WTC11 (cell line): ENCODE results near the gene ACRBP. TPM values are rescaled to one million over a fixed set of nuclear protein-coding genes. Genes with fewer than 3 reads are reported as not detected.

Experiments
- ATAC-seq: fragments of 200-7000 bp; cut with Tn5 transposase; 2 replicates; pipeline ENCODE4 v1.10.0; 2021; ENCODE audit warnings: mild to moderate bottlenecking, moderate library complexity
- CTCF ChIA-PET: fragments of 300-600 bp; sonication (Branson Sonifier 250); formaldehyde crosslinking; loops from one replicate; lab custom pipeline; 2021; ENCODE audit warnings: antibody characterized with exemption; lab: Charles Lee
- POLR2A ChIA-PET: fragments of 350-600 bp; sonication (Branson Sonifier 250); formaldehyde crosslinking; loops from one replicate; lab custom pipeline; 2021; ENCODE audit warnings: antibody characterized with exemption; lab: Charles Lee
- DNase-seq: peaks from one replicate; pipeline ENCODE4 v3.0.0; 2021; ENCODE audit warnings: low spot score
- H3K27ac Mint-ChIP-seq: 2 replicates; pipeline ENCODE4 v1.8.0; 2021; ENCODE audit warnings: mixed read lengths
- H3K27me3 Mint-ChIP-seq: 2 replicates; pipeline ENCODE4 v1.8.0; 2021; ENCODE audit warnings: low read depth, mild to moderate bottlenecking, moderate library complexity, mixed read lengths
- H3K36me3 Mint-ChIP-seq: 2 replicates; pipeline ENCODE4 v1.8.0; 2021; ENCODE audit warnings: mixed read lengths
- H3K4me1 Mint-ChIP-seq: 2 replicates; pipeline ENCODE4 v1.8.0; 2022; ENCODE audit warnings: mixed read lengths
- H3K4me3 Mint-ChIP-seq: 2 replicates; pipeline ENCODE4 v1.8.0; 2021; ENCODE audit warnings: mild to moderate bottlenecking, moderate library complexity, mixed read lengths
- H3K9me3 Mint-ChIP-seq: 2 replicates; pipeline ENCODE4 v1.8.0; 2021; ENCODE audit warnings: mixed read lengths
- ATF1 ChIP-seq: sonication (generic); formaldehyde crosslinking; IDR thresholded peaks from 2 replicates; pipeline ENCODE4 v1.8.1; 2023; ENCODE audit warnings: mild to moderate bottlenecking, moderate library complexity, missing genetic modification reagents
- CTCF ChIP-seq: fragments of 200-600 bp; IDR thresholded peaks from 2 replicates; pipeline ENCODE4 v1.8.0; 2022; ENCODE audit warnings: antibody characterized with exemption
- E2F1 ChIP-seq: sonication (generic); formaldehyde crosslinking; IDR thresholded peaks from 2 replicates; pipeline ENCODE4 v1.8.0; 2022; ENCODE audit warnings: mild to moderate bottlenecking, missing genetic modification reagents
- EMX1 ChIP-seq: fragments of 250-450 bp; sonication (Bioruptor Pico); IDR thresholded peaks from 2 replicates; pipeline ENCODE4 v1.8.0; 2021; ENCODE audit warnings: mild to moderate bottlenecking
- MAX ChIP-seq: sonication (generic); formaldehyde crosslinking; IDR thresholded peaks from 2 replicates; pipeline ENCODE4 v1.8.0; 2022; ENCODE audit warnings: mild to moderate bottlenecking, missing genetic modification reagents
- MYBL2 ChIP-seq: sonication (generic); formaldehyde crosslinking; IDR thresholded peaks from 2 replicates; pipeline ENCODE4 v1.8.1; 2023; ENCODE audit warnings: mild to moderate bottlenecking, moderate library complexity, missing genetic modification reagents
- NR1H2 ChIP-seq: sonication (generic); formaldehyde crosslinking; IDR thresholded peaks from 2 replicates; pipeline ENCODE4 v1.9.0; 2021; ENCODE audit warnings: mild to moderate bottlenecking, moderate library complexity, missing genetic modification reagents
- RORB ChIP-seq: fragments of 250-450 bp; sonication (Bioruptor Pico); IDR thresholded peaks from 2 replicates; pipeline ENCODE4 v1.9.0; 2021; ENCODE audit warnings: mild to moderate bottlenecking
- ZNF121 ChIP-seq: sonication (generic); formaldehyde crosslinking; IDR thresholded peaks from 2 replicates; pipeline ENCODE4 v1.8.0; 2023; ENCODE audit warnings: missing genetic modification reagents
- ZNF219 ChIP-seq: sonication (generic); formaldehyde crosslinking; IDR thresholded peaks from 2 replicates; pipeline ENCODE4 v1.8.0; 2023; ENCODE audit warnings: missing genetic modification reagents, mild to moderate bottlenecking, borderline replicate concordance
- ZNF232 ChIP-seq: sonication (generic); formaldehyde crosslinking; IDR thresholded peaks from 2 replicates; pipeline ENCODE4 v1.8.0; 2022; ENCODE audit warnings: mild to moderate bottlenecking, missing genetic modification reagents
- ZNF532 ChIP-seq: fragments of 250-450 bp; sonication (Bioruptor Pico); IDR thresholded peaks from 2 replicates; pipeline ENCODE4 v1.9.0; 2021; ENCODE audit warnings: mild to moderate bottlenecking, borderline replicate concordance
- ZNF671 ChIP-seq: fragments of 250-450 bp; sonication (Bioruptor Pico); IDR thresholded peaks from 2 replicates; pipeline ENCODE4 v1.8.0; 2021; ENCODE audit warnings: mild to moderate bottlenecking
- total RNA-seq: library from RNA; stranded (reverse); gene quantifications from 3 replicates; pipeline ENCODE4 v1.2.3, GENCODE V29; 2021
- TF ChIP-seq, protein P1 (sequence below): fragments of 250-450 bp; sonication (Bioruptor Pico); IDR thresholded peaks from 2 replicates; pipeline ENCODE4 v1.9.0; 2021; ENCODE audit warnings: mild to moderate bottlenecking
- TF ChIP-seq, protein P2 (sequence below): sonication (generic); formaldehyde crosslinking; conservative IDR thresholded peaks from 2 replicates; pipeline ENCODE4 v1.8.1; 2022; ENCODE audit warnings: mild to moderate bottlenecking, missing genetic modification reagents
- TF ChIP-seq, protein P3 (sequence below): sonication (generic); formaldehyde crosslinking; IDR thresholded peaks from 2 replicates; pipeline ENCODE4 v1.8.0; 2023; ENCODE audit warnings: mild to moderate bottlenecking, missing genetic modification reagents

ACRBP gene
- total RNA-seq, 1 experiment from 2014 or later: 2.1 TPM

DNA sequence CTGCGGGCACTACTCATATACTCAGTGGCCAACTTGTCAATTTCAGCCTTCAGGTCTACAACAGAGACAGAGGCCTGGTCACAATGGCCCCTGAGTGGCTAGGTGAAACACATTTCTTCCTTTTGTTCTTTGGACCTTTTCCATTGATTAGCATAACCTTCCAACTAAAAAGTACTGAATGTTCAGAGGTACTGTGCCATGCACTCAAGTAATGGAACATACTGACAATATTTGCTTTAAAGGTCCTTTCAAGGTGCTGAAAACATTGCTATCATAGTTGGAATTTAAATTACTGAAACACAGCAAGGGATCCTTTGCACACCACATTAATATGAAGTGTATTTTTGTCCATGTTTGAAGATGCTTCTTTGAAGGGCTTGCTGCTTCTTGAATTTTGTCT is 6.1 kb upstream of the ACRBP start (continued):
- no peak for TF ChIP-seq ZNF232
- TF ChIP-seq CTCF: no peak
- no peak for TF ChIP-seq ZNF532 (CRISPR knock-in tag)
- TF ChIP-seq MAX (CRISPR knock-in tag): no peak
- no peak for TF ChIP-seq E2F1 (CRISPR knock-in tag)
- TF ChIP-seq NR1H2: no peak

DNA sequence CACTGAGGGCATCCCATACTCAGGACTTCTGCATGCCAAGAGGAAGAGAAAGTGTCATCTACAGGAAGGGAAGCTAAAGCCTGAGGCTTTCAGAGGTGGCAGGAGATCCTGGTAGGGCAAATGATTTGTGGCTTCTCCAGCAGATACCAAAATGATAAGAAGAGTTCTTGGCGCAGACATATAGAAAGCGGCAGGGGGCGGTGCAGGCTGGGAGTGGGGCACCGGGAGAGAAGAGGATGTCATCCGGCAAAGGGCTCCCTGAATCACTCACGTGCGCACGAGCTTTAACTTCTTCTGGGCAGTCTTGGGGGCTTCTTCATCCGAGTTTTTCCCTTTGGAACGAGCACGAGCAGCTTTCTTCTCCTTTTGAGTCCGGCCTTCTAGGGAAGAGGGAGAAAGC is 5.2 kb upstream of the ACRBP start:
- no peak for DNase-seq
- H3K4me1 Mint-ChIP-seq: no peaks in the 10 kb centered on the region
- ATAC-seq: no peak
- H3K27ac Mint-ChIP-seq: no peak overlapping the region
- no peaks in the 10 kb centered on the region for H3K9me3 Mint-ChIP-seq
- CTCF ChIA-PET: interaction anchor here (0.6 to 1.0 kb wide), 5 partner anchors 12 to 195 kb away, joined by 3 to 4 read pairs (median 3); partner anchors contain the start of gene COPS7A
- TF ChIP-seq MYBL2 (CRISPR knock-in tag): no peak
- TF ChIP-seq ZNF121 (CRISPR knock-in tag): no peak
- POLR2A ChIA-PET: no interaction called here
- no peak overlapping the region for H3K4me3 Mint-ChIP-seq
- peaks cover 35% of the 10 kb centered on the region for H3K36me3 Mint-ChIP-seq
- H3K27me3 Mint-ChIP-seq: no peaks in the 10 kb centered on the region

GRCh38 chr12:6650832-6651231 is 3.6 kb upstream of the ACRBP start:
- no peak for TF ChIP-seq ATF1 (CRISPR knock-in tag)
- no peak for TF ChIP-seq EMX1 (CRISPR knock-in tag)
- no peak for TF ChIP-seq RORB (CRISPR knock-in tag)
- TF ChIP-seq ZNF219 (CRISPR knock-in tag): no peak
- TF ChIP-seq, protein P1, sequence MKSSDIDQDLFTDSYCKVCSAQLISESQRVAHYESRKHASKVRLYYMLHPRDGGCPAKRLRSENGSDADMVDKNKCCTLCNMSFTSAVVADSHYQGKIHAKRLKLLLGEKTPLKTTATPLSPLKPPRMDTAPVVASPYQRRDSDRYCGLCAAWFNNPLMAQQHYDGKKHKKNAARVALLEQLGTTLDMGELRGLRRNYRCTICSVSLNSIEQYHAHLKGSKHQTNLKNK (CRISPR knock-in tag): no peak
- TF ChIP-seq, protein P2, sequence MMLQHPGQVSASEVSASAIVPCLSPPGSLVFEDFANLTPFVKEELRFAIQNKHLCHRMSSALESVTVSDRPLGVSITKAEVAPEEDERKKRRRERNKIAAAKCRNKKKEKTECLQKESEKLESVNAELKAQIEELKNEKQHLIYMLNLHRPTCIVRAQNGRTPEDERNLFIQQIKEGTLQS: no peak
- TF ChIP-seq, protein P3, sequence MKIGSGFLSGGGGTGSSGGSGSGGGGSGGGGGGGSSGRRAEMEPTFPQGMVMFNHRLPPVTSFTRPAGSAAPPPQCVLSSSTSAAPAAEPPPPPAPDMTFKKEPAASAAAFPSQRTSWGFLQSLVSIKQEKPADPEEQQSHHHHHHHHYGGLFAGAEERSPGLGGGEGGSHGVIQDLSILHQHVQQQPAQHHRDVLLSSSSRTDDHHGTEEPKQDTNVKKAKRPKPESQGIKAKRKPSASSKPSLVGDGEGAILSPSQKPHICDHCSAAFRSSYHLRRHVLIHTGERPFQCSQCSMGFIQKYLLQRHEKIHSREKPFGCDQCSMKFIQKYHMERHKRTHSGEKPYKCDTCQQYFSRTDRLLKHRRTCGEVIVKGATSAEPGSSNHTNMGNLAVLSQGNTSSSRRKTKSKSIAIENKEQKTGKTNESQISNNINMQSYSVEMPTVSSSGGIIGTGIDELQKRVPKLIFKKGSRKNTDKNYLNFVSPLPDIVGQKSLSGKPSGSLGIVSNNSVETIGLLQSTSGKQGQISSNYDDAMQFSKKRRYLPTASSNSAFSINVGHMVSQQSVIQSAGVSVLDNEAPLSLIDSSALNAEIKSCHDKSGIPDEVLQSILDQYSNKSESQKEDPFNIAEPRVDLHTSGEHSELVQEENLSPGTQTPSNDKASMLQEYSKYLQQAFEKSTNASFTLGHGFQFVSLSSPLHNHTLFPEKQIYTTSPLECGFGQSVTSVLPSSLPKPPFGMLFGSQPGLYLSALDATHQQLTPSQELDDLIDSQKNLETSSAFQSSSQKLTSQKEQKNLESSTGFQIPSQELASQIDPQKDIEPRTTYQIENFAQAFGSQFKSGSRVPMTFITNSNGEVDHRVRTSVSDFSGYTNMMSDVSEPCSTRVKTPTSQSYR (CRISPR knock-in tag): no peak
- no peak for TF ChIP-seq ZNF671
- ATAC-seq (no peak), DNase-seq (no peak)
- POLR2A ChIA-PET: no interaction called here
- Mint-ChIP-seq H3K9me3 (no peaks in the 10 kb centered on the region), H3K4me1 (no peaks in the 10 kb centered on the region), H3K36me3 (peaks cover 26% of the 10 kb centered on the region), H3K27me3 (peaks cover 12% of the 10 kb centered on the region), H3K27ac (peak overlapping the region; percentile 70; the same call in 1 of the 2 replicates), H3K4me3 (no peak overlapping the region)
- CTCF ChIA-PET: no interaction called here
